Hematopoietic multipotent progenitor cell (in vitro differentiated cells): ENCODE results near the gene CRYZ. TPM values are rescaled to one million over a fixed set of nuclear protein-coding genes. Genes with fewer than 3 reads are reported as not detected.
"Not testable (repeated sequence)": the region's sequence is repeated elsewhere in the genome, so short reads cannot be mapped to it uniquely, and the experiment has no call there.

ENCODE experiments used
- DNase-seq, 3 donors: peaks; one replicate each; pipeline ENCODE4 v3.0.0-alpha.2; 2011 to 2015; ENCODE audit warnings: low read depth in 2 of 3, low spot score in 2 of 3
- total RNA-seq: library from RNA; depleted of rRNA; stranded (reverse); fragments of >200 nt; gene quantifications from one replicate; pipeline ENCODE4 v1.2.3, GENCODE V29; 2012

CRYZ gene
- total RNA-seq, 1 donor: 14.0 TPM

DNA sequence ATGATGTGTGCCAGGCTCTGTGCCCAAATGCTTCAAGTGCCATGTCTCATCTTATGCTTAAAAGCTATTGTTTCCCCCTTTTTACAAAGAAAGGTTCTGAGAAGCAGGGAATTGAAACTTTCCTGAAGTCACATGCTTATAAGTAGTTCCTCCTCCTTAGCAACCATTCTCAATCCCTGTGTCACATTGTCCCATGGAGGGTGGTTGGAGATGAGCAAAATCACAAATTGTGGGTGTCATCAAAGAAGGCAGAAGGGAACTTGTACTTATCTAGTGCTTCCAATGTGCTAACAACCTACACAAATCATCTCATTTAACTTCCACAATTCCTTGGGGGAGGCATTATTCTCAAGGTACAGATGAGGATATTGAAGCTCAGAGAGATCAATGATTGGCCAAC, 49.2 kb downstream of the CRYZ start:
- DNase-seq: no peak

- DNase-seq: no peak
These were observed 51.0 kb downstream of the CRYZ start for GRCh38 chr1:74681851-74682250.

DNA sequence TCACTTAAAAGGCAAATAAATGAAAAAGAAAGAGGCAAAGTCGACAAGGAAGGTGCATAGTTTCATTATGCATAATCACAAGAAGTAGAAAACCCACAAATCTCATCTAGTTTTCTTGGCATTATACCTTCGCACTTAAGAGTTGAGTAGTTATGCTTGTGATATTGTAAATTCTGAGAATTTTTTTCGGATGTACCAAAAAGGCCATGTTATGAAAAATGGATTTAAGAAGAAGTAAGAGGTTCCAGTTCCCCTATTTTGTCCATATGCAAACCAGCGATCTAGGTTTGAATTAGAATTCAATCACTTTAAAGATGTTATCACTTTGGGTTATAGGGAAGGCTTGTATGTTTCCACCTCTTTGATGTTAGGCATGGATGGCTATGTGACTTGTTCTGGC, 51.4 kb downstream of the CRYZ start:
- no peak for DNase-seq

DNA sequence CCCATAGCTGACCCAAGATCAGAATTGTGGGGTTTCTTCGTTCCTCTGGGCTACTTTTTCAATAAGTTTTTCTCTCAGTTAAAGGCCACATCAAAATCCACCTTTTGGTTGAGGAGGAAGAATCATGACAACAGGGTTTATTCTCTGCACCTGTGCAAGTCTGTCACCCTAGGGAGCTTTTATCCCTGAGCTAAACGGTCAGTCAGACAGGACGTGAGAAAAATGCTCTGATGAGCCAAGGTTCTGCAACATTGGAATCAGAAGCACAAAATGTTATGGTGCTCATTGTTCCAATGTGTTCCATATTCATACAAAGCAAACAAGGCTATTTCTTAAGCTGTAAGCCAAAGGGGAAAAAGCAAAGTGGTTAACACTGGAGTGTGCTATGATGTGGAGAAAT, 51.8 kb downstream of the CRYZ start:
- DNase-seq: no peak

- DNase-seq: no peak
These were observed 53.0 kb downstream of the CRYZ start for GRCh38 chr1:74679811-74680210.

- DNase-seq: no peak
These were observed 54.9 kb downstream of the CRYZ start for GRCh38 chr1:74677926-74678325.

GRCh38 chr1:74674278-74675048, 58.4 kb downstream of the CRYZ start:
- DNase-seq: no peak

DNA sequence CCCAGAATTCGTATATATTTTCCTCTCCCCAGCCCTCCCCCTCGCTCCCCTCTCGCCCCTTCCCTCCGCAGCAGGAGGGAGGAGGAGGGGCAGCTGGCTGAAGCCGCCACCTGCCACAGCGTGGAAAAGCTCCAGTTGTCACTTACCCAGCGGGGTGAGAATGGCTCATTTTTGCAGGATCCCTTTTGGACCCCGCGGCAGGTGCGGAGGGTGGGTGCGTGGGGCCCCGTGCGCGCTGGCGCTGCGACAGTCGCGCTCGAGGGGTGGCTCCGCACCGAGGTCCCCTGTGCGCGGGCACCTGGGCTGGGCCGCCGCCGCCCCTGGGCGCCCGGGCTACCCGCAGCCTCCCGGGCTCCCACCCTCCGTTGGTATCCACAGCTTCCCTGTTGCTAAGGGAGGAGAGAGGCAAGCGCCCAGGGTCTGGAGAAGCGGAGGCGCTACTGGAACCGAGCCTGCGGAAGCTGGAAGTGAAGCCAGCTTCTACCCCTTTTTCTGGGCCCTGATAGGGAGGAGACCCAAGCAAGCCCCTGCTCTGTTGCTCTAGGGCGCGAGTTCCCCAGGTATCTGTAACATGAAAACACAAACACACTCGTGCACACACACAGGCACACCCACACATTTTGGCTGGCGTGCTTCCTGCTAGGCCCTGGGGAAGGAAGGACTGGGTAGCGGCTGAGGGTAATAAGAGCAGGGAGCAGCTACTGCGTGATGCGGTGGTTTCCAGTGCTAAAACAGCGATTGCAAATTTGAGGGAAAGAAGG, 59.3 kb downstream of the CRYZ start, which contains the start of gene ERICH3:
Gene ERICH3, minus strand, starts transcription at position 442 of the 761 bp plus-strand sequence. Its CDS starts 273 bp downstream, at position 169.
- DNase-seq: peak in 2 of 3 donors; percentile 9 to 34

GRCh38 chr1:74670866-74671265, 62.0 kb downstream of the CRYZ start:
- not testable (repeated sequence) for DNase-seq

Other genes with a start within 250 kb of the CRYZ start
- gene LRRC53, start 220.4 kb downstream of the CRYZ start, total RNA-seq: not detected
- under 0.01 TPM for gene ERICH3, start 59.3 kb downstream of the CRYZ start, total RNA-seq
- gene TYW3, start 102 bp upstream of the CRYZ start, total RNA-seq: 9.7 TPM